IMR-90 (cell line): ENCODE data around the gene ASB1. TPM values are rescaled to one million over a fixed set of nuclear protein-coding genes. Genes with fewer than 3 reads are reported as not detected.

ENCODE experiments used
- ATAC-seq: fragments of 200-7000 bp; cut with Tn5 transposase; 2 replicates; pipeline ENCODE4 v1.9.1; 2020; ENCODE audit warnings: low read depth, mild to moderate bottlenecking, moderate library complexity
- BruUV-seq: library from RNA; stranded (reverse); fragments of 400-500 nt; replicated peaks from 2 replicates; lab custom pipeline; 2021; lab: Mats Ljungman, UMichigan
- CTCF ChIA-PET: fragments of 300-600 bp; formaldehyde crosslinking; extraction: SDS; loops from one replicate; lab custom pipeline; 2021; ENCODE audit warnings: antibody characterized with exemption; lab: Yijun Ruan, JAX
- POLR2A ChIA-PET: fragments of 300-600 bp; sonication (Branson Sonifier 250); formaldehyde crosslinking; loops from one replicate; lab custom pipeline; 2022; ENCODE audit warnings: antibody characterized with exemption; ENCODE audit not compliant: unreplicated experiment; lab: Charles Lee
- DNase-seq: peaks from one replicate; pipeline ENCODE4 v3.0.0; 2013
- H2AFZ ChIP-seq: replicated peaks from 2 replicates; pipeline ENCODE3; 2013; ENCODE audit warnings: low read length, mild to moderate bottlenecking; ENCODE audit not compliant: poor library complexity
- H2AK5ac ChIP-seq: 2 replicates; pipeline ENCODE4 v1.6.1; 2013; ENCODE audit warnings: low read depth, low read length, inconsistent platforms
- H2AK9ac ChIP-seq: replicated peaks from 2 replicates; pipeline ENCODE3; 2013; ENCODE audit warnings: mild to moderate bottlenecking, low read depth, low read length, moderate library complexity; ENCODE audit not compliant: poor library complexity
- H2BK120ac ChIP-seq: 2 replicates; pipeline ENCODE4 v1.6.1; 2013; ENCODE audit warnings: low read depth, low read length, inconsistent platforms
- H2BK15ac ChIP-seq: 3 replicates; pipeline ENCODE4 v1.6.1; 2013; ENCODE audit warnings: low read depth, low read length, inconsistent platforms
- H2BK20ac ChIP-seq: 2 replicates; pipeline ENCODE4 v1.6.1; 2013; ENCODE audit warnings: low read depth, mild to moderate bottlenecking, inconsistent platforms, low read length, moderate library complexity
- H2BK5ac ChIP-seq: 2 replicates; pipeline ENCODE4 v1.6.1; 2013; ENCODE audit warnings: mild to moderate bottlenecking, low read depth, low read length, inconsistent platforms; ENCODE audit not compliant: poor library complexity, severe bottlenecking
- H3K14ac ChIP-seq: replicated peaks from 2 replicates; pipeline ENCODE4 v1.6.1; 2013; ENCODE audit warnings: low read depth, low read length, inconsistent platforms
- H3K18ac ChIP-seq: 2 replicates; pipeline ENCODE4 v1.6.1; 2013; ENCODE audit warnings: low read depth, low read length, control low read depth
- H3K23ac ChIP-seq: 2 replicates; pipeline ENCODE4 v1.6.1; 2013; ENCODE audit warnings: low read depth, low read length, inconsistent platforms
- H3K27ac ChIP-seq: 2 replicates; pipeline ENCODE4 v1.5.1; 2013; ENCODE audit warnings: mild to moderate bottlenecking, control low read depth, low read length; ENCODE audit not compliant: insufficient read depth
- H3K27me3 ChIP-seq: 2 replicates; pipeline ENCODE4 v1.6.1; 2013; ENCODE audit warnings: low read length; ENCODE audit not compliant: control insufficient read depth, insufficient read depth
- H3K36me3 ChIP-seq: 2 replicates; pipeline ENCODE4 v1.6.1; 2013; ENCODE audit warnings: low read length, mixed read lengths; ENCODE audit not compliant: control insufficient read depth, insufficient read depth
- H3K4ac ChIP-seq: 2 replicates; pipeline ENCODE4 v1.6.1; 2013; ENCODE audit warnings: low read depth, low read length, inconsistent platforms
- H3K4me1 ChIP-seq: 2 replicates; pipeline ENCODE4 v1.6.1; 2013; ENCODE audit warnings: low read length, mixed read lengths; ENCODE audit not compliant: control insufficient read depth, insufficient read depth
- H3K4me2 ChIP-seq: 2 replicates; pipeline ENCODE4 v1.6.1; 2013; ENCODE audit warnings: low read depth, mild to moderate bottlenecking, control low read depth, low read length, moderate library complexity
- H3K4me3 ChIP-seq: 2 replicates; pipeline ENCODE4 v1.5.1; 2013; ENCODE audit warnings: low read depth, mild to moderate bottlenecking, control low read depth, low read length, moderate library complexity; ENCODE audit not compliant: insufficient read depth
- H3K56ac ChIP-seq: 2 replicates; pipeline ENCODE4 v1.6.1; 2013; ENCODE audit warnings: low read length, inconsistent platforms; ENCODE audit not compliant: insufficient read depth; ENCODE audit errors: extremely low read depth
- H3K79me1 ChIP-seq, 2 experiments: 2 replicates each; pipeline ENCODE4 v1.6.1; 2013; ENCODE audit warnings: low read length in 2 of 2, inconsistent platforms in 1 of 2, low read depth in 1 of 2
- H3K9ac ChIP-seq: 2 replicates; pipeline ENCODE4 v1.6.1; 2013; ENCODE audit warnings: low read depth, low read length, control low read depth
- H3K9me1 ChIP-seq: 2 replicates; pipeline ENCODE4 v1.6.1; 2013; ENCODE audit warnings: low read length, inconsistent platforms; ENCODE audit not compliant: insufficient read depth
- H3K9me3 ChIP-seq: 2 replicates; pipeline ENCODE4 v1.6.1; 2013; ENCODE audit warnings: low read length; ENCODE audit not compliant: control insufficient read depth, insufficient read depth
- H4K20me1 ChIP-seq: 2 replicates; pipeline ENCODE4 v1.6.1; 2013; ENCODE audit warnings: low read length, inconsistent platforms; ENCODE audit not compliant: insufficient read depth
- H4K5ac ChIP-seq: 2 replicates; pipeline ENCODE4 v1.6.1; 2013; ENCODE audit warnings: mild to moderate bottlenecking, low read depth, low read length, control low read depth
- H4K8ac ChIP-seq, 2 experiments: 2 replicates each; pipeline ENCODE4 v1.6.1; 2013; ENCODE audit warnings: low read depth in 2 of 2, low read length in 2 of 2, control low read depth in 1 of 2, inconsistent platforms in 1 of 2
- H4K91ac ChIP-seq: 2 replicates; pipeline ENCODE4 v1.6.1; 2013; ENCODE audit warnings: low read depth, low read length, inconsistent platforms; ENCODE audit not compliant: insufficient read depth
- BHLHE40 ChIP-seq: fragments of 150-350 bp; IDR thresholded peaks from 2 replicates; pipeline ENCODE4 v1.6.1; 2016; ENCODE audit warnings: mild to moderate bottlenecking, low read depth, low read length
- CEBPB ChIP-seq: IDR thresholded peaks from 2 replicates; pipeline ENCODE4 v1.6.1; 2012; ENCODE audit warnings: low read depth, low read length, improper control_type of control experiment
- FOS ChIP-seq: fragments of 150-350 bp; IDR thresholded peaks from 2 replicates; pipeline ENCODE4 v1.6.1; 2016; ENCODE audit warnings: low read depth, low read length
- MAFK ChIP-seq: IDR thresholded peaks from 2 replicates; pipeline ENCODE4 v1.6.1; 2012; ENCODE audit warnings: low read depth, low read length, improper control_type of control experiment
- MXI1 ChIP-seq: IDR thresholded peaks from 2 replicates; pipeline ENCODE4 v1.6.1; 2012; ENCODE audit warnings: low read depth, mild to moderate bottlenecking, low read length, moderate library complexity, borderline replicate concordance
- NFE2L2 ChIP-seq: fragments of 150-350 bp; IDR thresholded peaks from 2 replicates; pipeline ENCODE4 v1.6.1; 2016; ENCODE audit warnings: low read depth, mild to moderate bottlenecking, low read length
- POLR2A ChIP-seq: IDR thresholded peaks from 2 replicates; pipeline ENCODE4 v1.6.1; 2012; ENCODE audit warnings: mild to moderate bottlenecking, low read depth, low read length
- RAD21 ChIP-seq: IDR thresholded peaks from 2 replicates; pipeline ENCODE4 v1.6.1; 2012; ENCODE audit warnings: low read length, improper control_type of control experiment
- RCOR1 ChIP-seq: IDR thresholded peaks from 2 replicates; pipeline ENCODE4 v1.6.1; 2012; ENCODE audit warnings: mild to moderate bottlenecking, low read length, improper control_type of control experiment; ENCODE audit not compliant: insufficient replicate concordance
- WGBS, 2 experiments: methylation state at CpG; one replicate each; pipeline versions ENCODE4 v1.1.5 to v1.1.7; 2013; ENCODE audit warnings: missing lambda C conversion rate in 2 of 2; ENCODE audit not compliant: insufficient read length in 1 of 2; ENCODE audit errors: extremely low coverage in 2 of 2; 5-methylcytosine and 5-hydroxymethylcytosine counted together
- dilution Hi-C: fragments of 300-500 bp; cut with HindIII; formaldehyde crosslinking; loops from one replicate; pipeline ENCODE4 v1.14.3; 2018; ENCODE audit warnings: low sequenced_read_pairs; ENCODE audit not compliant: unreplicated experiment
- in situ Hi-C: fragments of 300-500 bp; cut with MboI; formaldehyde crosslinking; loops from 3 replicates; pipeline ENCODE4 v1.14.3; 2019; ENCODE audit warnings: low sequenced_read_pairs, inconsistent platforms, mixed read lengths
- intact Hi-C: fragments of 100-400 bp; cut with micrococcal nuclease; formaldehyde crosslinking; loops from 2 replicates; pipeline ENCODE4 v1.10.0; 2022
- polyA plus RNA-seq, 3 experiments: library from polyadenylated mRNA; depleted of rRNA; stranded (reverse); fragments of >200 nt; gene quantifications; 2 replicates each; pipeline ENCODE4 v1.2.3, GENCODE V29; 2012; ENCODE audit warnings: low replicate concordance in 1 of 3
- total RNA-seq: library from RNA; depleted of rRNA; stranded (reverse); fragments of >200 nt; gene quantifications from 2 replicates; pipeline ENCODE4 v1.2.3, GENCODE V29; 2012
- TF ChIP-seq, protein P1 (sequence below): fragments of 150-350 bp; IDR thresholded peaks from 2 replicates; pipeline ENCODE4 v1.6.1; 2017; ENCODE audit warnings: mild to moderate bottlenecking, antibody characterized with exemption, low read length, low read depth
- TF ChIP-seq, protein P2 (sequence below): conservative IDR thresholded peaks from 2 replicates; pipeline ENCODE4 v1.5.1; 2012; ENCODE audit warnings: mild to moderate bottlenecking, low read depth, low read length, improper control_type of control experiment

ASB1 gene
- total and polyA plus RNA-seq, 2 of the 4 experiments (the other 2 are of a cell fraction) = 23.5 to 37.3 TPM

DNA sequence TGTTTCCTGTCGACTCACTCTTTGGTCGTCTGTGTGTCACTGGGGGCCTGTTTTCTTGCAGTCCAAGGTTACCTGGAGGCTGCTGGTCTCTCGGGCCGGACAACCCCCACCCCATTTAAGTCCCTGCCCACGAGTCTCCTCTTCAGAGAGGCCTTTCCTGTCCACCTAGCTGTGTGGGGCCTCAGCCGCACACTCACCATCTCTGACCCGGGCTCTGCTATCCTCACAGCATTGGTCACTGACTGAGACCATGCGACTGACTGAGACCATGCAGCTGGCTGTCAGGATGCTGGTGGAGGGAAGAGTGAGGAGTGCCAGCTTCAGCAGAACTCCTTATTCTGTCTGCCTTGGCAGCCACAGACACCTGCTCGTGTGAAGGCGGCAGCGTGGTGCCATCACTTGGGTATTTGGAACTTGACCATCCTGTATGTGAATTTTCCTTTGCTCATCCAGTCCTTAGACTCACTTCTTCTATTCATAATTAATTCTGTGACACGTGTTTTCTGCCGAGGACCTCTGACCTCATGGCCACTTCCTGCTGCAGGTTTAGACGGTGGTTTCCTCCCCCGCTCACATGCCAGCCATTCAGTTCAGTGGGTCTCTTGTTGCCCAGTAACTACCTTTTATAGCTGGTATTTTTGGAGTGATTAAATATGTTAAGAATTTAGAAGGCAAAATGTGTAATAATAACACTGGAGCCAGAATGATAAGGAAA is 47.5 kb upstream of the ASB1 start:
- Histone ChIP-seq H3K36me3 (peaks cover 7% of the 10 kb centered on the region), H3K4me3 (no peak overlapping the region), H2AFZ (peak overlapping the region; percentile 58), H3K79me1 (peaks cover 3 to 17% of the 10 kb centered on the region in 2 experiments; a peak in 3 of 4 replicates), H3K27me3 (no peaks in the 10 kb centered on the region), H3K18ac (peak overlapping the region; percentile 27; the same call in 1 of the 2 replicates), H2AK9ac (peak overlapping the region; percentile 16), H2BK15ac (peak overlapping the region; percentile 69; the same call in 1 of the 3 replicates), H3K4me1 (peaks cover 18% of the 10 kb centered on the region), H4K20me1 (no peaks in the 10 kb centered on the region), H3K56ac (no peak overlapping the region), H3K9ac (no peak overlapping the region), H2AK5ac (peak overlapping the region; percentile 56; the same call in 1 of the 2 replicates), H4K91ac (peak overlapping the region; percentile 7), H2BK5ac (peak overlapping the region; percentile 46), H3K9me1 (peaks cover 21% of the 10 kb centered on the region), H3K14ac (no peak overlapping the region; the same call in 1 of the 2 replicates), H3K4me2 (no peak overlapping the region), H3K4ac (peak overlapping the region; percentile 38), H4K8ac (peak overlapping the region in 1 of 2 experiments; percentile 22; a peak in 2 of 4 replicates), H3K23ac (no peak overlapping the region), H3K27ac (peak overlapping the region; percentile 72), H4K5ac (peak overlapping the region; percentile 37; the same call in 1 of the 2 replicates), H2BK120ac (peak overlapping the region; percentile 2; the same call in 1 of the 2 replicates), H3K9me3 (no peaks in the 10 kb centered on the region), H2BK20ac (peak overlapping the region; percentile 2; the same call in 1 of the 2 replicates)
- CTCF ChIA-PET = interaction anchor here (0.9 kb wide), 1 partner anchor 8 kb away, joined by 3 read pairs; no protein-coding TSS in a partner anchor
- dilution Hi-C loops (no loop called here), in situ Hi-C loops (no loop called here), intact Hi-C loops (loop anchor here (5.0 to 10.0 kb wide), 2 partner anchors 53 to 346 kb away; no protein-coding TSS in a partner anchor)
- BruUV-seq = no TSS peak
- peak; percentile 77 for DNase-seq
- TF ChIP-seq NFE2L2 (no peak), MAFK (no peak), CEBPB (0 out of 2 replicates have a peak, but pooled peaks have one; percentile 29), RCOR1 (no peak), BHLHE40 (peak; percentile 83), RAD21 (no peak), POLR2A (no peak), FOS (no peak), MXI1 (0 out of 2 replicates have a peak, but pooled peaks have one; percentile 25)
- TF ChIP-seq, protein P1, sequence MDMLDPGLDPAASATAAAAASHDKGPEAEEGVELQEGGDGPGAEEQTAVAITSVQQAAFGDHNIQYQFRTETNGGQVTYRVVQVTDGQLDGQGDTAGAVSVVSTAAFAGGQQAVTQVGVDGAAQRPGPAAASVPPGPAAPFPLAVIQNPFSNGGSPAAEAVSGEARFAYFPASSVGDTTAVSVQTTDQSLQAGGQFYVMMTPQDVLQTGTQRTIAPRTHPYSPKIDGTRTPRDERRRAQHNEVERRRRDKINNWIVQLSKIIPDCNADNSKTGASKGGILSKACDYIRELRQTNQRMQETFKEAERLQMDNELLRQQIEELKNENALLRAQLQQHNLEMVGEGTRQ = peak; percentile 26; the same call in 1 of the 2 replicates
- TF ChIP-seq, protein P2, sequence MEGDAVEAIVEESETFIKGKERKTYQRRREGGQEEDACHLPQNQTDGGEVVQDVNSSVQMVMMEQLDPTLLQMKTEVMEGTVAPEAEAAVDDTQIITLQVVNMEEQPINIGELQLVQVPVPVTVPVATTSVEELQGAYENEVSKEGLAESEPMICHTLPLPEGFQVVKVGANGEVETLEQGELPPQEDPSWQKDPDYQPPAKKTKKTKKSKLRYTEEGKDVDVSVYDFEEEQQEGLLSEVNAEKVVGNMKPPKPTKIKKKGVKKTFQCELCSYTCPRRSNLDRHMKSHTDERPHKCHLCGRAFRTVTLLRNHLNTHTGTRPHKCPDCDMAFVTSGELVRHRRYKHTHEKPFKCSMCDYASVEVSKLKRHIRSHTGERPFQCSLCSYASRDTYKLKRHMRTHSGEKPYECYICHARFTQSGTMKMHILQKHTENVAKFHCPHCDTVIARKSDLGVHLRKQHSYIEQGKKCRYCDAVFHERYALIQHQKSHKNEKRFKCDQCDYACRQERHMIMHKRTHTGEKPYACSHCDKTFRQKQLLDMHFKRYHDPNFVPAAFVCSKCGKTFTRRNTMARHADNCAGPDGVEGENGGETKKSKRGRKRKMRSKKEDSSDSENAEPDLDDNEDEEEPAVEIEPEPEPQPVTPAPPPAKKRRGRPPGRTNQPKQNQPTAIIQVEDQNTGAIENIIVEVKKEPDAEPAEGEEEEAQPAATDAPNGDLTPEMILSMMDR = no peak
- ATAC-seq = peak; percentile 72
- POLR2A ChIA-PET = no interaction called here
- WGBS, 2 experiments = 80% methylated on average over 1 of the region's 15 CpGs; no CpG with 5 or more reads in 1 of the 2 experiments
